NCI-H526 (cell line): ENCODE measurements around the gene CTIF.

Source experiments
- DNase-seq, 2 experiments: peaks; one replicate each; lab custom pipeline; 2025; lab: John Stamatoyannopoulos, UW

CTIF gene

GRCh38 chr18:48835745-48836170 lies 296.9 kb downstream of the CTIF start:
- DNase-seq, result no peak

DNA sequence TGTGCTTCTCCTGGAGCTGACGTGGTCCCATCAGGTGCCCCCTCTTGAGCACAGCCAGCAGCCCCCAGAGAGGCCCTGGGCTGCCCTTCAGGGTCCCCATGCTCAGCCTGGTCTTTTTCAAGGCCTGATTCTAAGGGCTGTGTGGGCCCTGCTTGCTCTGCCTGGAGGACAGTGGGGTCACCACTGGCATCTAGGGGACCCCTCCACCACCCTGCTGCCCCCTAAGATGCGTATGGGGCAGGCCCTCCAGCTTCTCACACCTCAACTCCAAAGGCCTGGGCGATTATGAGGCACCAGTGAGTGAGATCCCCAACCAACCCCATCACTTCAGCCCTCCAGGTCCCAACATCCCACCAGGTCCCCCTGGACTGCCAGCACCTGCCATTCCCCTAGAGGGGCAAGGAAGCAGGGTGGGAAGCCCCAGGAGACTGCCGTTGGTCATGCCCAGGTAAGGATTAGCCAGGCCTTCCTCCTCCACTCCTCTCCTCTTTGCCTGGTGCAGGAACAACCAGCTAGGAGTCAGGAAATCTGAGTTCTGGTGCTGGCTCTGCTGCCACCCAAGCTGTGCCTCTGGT lies 297.5 kb downstream of the CTIF start:
- no peak for DNase-seq

- DNase-seq, result no peak
Measured at GRCh38 chr18:48836806-48837615, 298.2 kb downstream of the CTIF start.

GRCh38 chr18:48837676-48838075 lies 298.8 kb downstream of the CTIF start:
- DNase-seq, result no peak

GRCh38 chr18:48838166-48838775 lies 299.4 kb downstream of the CTIF start:
- DNase-seq, result no peak

DNA sequence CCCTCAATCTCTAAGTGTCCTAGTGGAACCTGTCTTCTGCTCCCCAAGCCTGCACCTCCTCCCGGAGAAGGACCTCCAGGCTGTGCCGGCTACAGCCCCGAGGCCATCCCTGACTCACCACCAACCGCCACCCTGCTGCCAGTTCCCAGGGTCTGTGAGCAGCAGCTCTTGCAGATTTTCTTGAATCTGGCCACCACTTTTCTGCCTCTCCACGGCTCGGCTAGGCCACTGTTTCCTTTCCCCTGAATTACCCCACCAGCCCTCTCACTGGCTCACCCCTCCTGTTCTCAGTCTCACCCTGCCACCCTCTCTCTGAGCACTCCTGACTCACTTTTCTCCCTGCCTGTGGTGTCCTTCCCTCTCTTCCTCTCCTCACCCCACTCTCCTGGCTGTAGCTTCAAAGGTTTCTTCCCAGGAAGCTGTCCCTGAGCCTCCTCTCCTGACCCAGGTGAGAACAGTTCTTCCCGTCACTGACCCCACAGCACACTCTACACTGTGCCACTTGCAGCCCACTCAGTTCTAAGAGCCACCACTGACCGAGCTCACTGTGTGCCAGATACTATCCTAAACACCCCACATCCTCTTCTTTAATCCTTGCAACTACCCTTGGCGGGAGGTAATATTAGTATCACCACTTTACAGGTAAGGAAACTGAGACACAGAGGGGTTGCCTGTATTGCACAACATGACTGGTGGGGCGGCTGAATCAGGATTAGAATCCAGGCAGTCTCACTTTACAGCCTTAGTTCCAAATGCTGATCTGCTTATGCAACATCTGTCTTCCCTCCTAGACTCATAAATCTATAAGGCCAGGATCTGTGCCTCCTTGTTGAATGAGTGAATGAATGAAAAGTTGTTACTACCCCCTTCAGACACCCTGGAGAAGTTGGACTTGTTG lies 300.3 kb downstream of the CTIF start:
- DNase-seq, result no peak

- no peak for DNase-seq
Measured at GRCh38 chr18:48839819-48840490, 301.1 kb downstream of the CTIF start.

GRCh38 chr18:48840491-48840877 lies 301.7 kb downstream of the CTIF start:
- DNase-seq, result peak in 1 of 2 experiments; percentile 19

DNA sequence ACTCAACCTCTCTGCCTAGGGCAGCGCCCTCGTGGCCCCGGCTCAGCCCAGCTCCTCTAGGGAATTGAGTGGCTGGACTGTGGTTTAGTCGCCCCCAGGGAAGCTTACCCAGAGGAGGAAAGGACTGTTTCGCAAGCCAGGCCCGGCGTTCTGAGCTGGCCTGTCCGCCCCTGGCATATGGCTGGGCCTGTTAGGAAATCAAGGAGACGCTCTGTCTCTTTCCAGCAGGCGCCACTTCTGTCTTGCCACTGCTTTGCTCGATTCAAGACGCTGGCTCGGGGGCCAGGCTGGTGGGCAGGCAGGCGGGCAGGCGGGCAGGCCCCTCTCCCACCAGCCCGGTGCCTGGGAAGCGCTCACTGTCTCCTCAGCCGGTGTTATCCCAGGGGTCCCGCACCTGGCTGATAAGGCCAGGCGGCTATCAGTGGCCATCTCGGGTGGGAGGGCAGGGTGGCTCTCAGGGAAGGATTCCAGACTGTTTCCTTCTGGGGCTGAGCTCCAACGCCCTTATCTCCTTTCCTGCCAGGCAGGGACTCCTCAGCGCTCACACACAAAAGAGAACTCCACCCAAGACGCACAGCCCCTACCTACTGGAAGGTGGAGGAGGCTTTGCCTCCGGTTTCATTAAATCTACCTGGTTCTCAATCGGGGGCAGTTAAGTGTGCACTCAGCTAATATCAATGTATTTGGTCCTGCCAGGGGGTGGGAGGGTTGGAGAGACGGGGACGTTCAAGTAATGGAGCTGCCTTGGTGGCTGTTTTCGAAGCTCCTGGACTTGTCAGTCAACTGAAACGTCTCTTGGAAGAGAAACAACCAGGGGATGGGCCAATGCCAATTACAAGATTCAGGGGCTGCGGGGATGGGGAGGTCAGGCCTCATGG lies 302.8 kb downstream of the CTIF start:
- DNase-seq, result no peak

GRCh38 chr18:48842259-48843061 lies 303.6 kb downstream of the CTIF start:
- DNase-seq, result no peak

DNA sequence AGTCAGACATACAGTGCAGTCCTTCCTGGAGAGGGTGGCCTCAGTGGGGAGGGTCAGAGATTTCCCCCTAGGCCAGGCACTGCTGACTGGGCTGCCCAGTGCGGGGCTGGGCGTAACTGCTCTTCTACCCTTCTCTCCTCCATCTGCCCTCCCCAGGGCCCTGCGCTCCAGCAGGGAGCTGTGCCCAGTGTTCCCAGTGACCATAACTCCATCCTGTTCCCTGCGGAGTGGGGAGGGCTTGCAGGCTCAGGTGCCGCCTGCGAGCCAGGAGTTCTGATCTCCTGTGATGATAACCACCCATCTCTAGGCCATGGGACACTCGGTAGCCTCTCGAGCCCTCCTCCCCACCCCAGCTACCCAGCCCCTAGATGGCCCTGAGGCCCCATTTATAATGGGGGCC lies 304.3 kb downstream of the CTIF start:
- DNase-seq, result no peak

DNA sequence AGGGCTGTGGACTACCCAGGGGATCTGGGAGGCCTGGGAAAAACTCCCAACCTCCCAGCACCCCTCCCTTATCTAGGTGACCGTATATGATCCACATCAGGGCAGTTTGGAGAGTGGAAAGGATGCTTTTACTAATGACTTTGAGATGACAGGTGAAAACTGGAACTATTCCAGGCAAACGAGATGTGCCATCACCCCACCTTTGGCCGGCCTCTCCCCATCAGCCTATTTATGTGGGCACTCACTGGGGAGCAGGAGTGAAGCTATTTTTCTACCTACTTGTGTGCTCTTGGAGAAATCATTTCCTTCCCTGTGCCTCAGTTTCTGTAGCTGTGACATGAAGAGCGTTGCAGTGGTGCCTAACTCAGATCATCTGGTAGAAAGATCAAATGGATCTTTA lies 304.8 kb downstream of the CTIF start:
- no peak for DNase-seq

DNA sequence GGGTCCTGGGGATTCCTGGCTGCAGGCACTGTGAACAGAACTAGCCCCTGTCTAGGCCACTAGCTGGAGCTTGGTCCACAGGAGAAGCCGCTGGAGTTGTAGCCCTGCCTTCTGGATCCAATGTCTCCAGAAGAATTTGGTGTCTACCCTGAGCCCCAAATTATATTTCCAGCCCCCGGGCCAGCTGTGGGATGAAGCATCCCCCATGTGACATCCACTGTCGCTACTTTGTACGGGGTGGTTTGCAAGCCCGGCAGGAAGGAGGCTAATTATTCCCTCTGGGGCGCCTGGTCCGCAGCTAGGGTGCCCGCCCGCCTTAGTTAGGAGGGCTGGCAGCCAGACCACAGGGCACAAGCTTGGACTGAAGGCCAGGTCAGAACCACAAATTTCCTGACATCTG lies 305.4 kb downstream of the CTIF start:
- no peak for DNase-seq

DNA sequence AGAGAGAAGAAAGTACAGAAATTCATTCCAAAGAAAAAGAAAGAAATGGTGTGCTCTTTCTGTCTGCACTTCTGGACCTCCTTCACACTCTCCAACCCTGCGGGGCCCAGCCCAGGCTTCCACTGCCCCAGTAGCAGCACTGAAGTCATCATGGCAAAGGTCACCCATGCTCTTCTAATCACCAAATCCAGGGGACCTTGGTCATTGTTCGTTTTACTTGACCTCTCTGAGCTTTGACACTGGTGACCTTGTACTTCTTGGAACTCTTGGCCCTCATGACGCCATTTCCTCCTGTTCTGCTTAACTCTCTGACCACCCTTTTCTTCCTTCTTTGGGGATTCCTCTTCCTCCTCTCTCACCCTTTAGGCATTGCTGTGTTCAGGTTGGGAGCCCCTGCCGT lies 306.3 kb downstream of the CTIF start:
- no peak for DNase-seq

GRCh38 chr18:48846423-48846932 lies 307.6 kb downstream of the CTIF start:
- no peak for DNase-seq

DNA sequence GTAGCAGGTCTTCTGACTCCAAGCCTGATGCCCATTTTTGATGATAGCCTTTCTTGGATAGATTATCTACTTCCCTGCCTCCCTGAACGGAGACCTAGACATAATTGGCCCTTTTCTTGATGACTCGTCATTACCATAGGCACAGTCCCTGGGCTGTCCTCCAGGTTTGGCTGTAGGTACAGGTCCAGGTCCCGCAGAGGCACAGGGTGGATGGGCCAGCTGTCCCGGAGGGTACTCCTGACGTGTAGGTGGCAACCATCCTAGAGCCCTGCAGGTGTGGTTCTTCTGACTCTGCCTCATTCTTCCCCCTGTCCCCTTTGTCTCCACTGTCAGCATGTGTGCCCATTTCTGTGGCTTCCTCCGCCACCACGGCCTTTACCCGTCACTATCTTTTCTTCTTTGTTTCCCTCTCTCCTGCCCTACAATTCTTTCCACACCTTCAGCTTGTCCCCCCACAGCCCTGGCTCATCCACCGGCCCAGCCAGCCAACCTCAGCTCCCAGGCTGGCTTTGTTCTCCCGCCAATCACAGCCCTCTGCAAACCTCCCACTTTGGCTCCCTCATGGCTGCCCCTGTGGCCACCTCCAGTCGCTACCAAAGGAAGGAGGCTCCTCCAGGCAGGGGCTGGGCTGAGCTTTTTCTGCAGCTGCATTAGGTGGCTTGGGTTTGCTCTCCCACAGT lies 309.1 kb downstream of the CTIF start:
- no peak for DNase-seq

- no peak for DNase-seq
Measured at GRCh38 chr18:48848641-48849143, 309.9 kb downstream of the CTIF start.

GRCh38 chr18:48850822-48851598 lies 312.2 kb downstream of the CTIF start:
- no peak for DNase-seq
